GM21381 (cell line): Measurements from ENCODE around the gene TNFRSF19.
"Not testable (repeated sequence)": the region's sequence is repeated elsewhere in the genome, so short reads cannot be mapped to it uniquely, and the experiment has no call there.

Source experiments
- ATAC-seq: cut with Tn5 transposase; IDR thresholded peaks from one replicate; pipeline ENCODE4 v1.9.1; 2021; ENCODE audit warnings: mild to moderate bottlenecking, moderate library complexity; ENCODE audit not compliant: unreplicated experiment

TNFRSF19 gene, protein sequence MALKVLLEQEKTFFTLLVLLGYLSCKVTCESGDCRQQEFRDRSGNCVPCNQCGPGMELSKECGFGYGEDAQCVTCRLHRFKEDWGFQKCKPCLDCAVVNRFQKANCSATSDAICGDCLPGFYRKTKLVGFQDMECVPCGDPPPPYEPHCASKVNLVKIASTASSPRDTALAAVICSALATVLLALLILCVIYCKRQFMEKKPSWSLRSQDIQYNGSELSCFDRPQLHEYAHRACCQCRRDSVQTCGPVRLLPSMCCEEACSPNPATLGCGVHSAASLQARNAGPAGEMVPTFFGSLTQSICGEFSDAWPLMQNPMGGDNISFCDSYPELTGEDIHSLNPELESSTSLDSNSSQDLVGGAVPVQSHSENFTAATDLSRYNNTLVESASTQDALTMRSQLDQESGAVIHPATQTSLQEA

DNA sequence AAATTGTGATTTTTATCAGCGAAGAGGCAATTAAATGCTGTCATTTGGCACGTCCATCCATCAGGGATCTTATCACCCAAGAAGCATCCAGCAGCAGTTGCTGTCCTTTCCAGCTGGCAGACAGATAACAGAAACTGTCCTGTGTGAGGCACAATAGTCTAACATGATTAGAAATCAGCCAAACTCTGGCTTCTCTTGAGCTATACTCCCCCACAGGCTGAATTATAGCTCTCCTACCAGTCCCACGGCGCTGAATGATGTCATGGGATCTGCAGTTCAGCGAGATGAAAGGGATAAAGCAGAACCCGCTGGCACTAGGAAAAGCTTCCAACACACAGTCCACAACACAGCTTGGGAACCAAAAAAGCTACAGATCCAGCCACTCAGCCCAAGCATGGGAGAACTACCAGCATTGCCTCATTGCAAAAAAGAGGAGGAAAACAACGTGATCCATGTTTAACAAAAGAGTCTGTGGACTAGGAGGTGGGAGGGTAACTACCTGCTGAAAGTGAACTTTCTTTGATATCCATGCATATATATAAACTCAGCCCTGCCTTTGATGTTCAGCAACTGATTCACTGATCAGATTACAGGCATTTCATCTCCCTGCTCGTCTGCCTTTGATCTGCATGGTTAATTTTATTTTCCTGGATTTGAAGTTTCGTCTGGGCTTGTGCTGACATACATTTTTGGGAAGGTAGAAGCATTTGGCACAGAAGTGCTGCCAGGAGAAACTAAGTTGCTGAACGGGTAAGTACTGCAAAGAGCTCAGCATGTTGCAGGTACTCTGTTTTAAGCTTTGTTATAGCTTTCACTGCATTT, at the start of gene TNFRSF19:
Gene TNFRSF19 (plus strand): TSS at position 314 of the 822 bp plus-strand sequence. CDS start 19,772 bp downstream, outside the sequence.
- no peak for ATAC-seq

GRCh38 chr13:23529926-23530325, 40.3 kb upstream of the TNFRSF19 start:
- not testable (repeated sequence) for ATAC-seq

DNA sequence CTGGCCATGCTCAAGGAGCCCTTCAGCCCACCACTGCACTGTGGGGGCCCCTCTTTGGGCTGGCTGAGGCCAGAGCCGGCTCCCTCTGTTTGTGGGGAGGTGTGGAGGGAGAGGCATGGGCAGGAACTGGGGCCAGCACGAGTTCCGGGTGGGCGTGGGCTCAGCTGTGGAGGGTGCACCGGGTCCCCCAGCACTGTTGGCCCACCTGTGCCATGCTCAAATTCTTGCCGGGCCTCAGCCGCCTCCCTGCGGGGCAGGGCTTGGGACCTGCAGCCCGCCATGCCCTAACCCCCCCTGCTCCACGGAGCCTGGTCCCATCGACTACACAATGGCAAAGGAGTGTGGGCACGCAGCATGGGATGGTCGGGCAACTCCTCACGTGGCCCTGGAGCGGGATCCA, 38.8 kb upstream of the TNFRSF19 start:
- no peak for ATAC-seq

- no peak for ATAC-seq
Observed at GRCh38 chr13:23534090-23534489, 36.1 kb upstream of the TNFRSF19 start.

DNA sequence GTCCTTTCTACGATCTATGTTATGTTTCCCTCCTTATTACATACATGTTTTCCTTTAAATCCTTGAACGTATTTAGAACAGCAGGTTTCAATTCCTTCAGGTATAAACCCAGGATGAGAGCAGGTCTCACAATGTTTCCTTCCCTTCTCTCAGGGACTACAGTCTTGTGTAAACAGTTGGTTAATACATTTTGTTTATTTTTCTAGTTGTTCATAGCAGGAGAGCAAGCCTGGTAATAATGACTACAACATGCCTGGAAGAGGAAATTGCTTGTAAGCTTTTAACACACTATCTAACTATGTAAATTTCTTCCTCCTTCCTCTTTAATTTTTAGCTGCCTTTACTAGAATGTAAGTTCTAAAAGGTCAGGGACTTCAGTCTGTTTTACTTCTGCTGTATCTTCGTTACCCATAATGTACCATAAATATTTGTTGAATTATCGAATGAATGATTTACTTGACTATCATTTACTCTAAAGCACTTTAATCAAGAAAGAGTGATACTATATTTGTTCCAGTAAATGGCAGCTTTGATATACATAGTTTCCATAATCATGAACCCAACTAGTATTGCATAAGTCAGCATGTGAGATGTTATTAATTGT, 28.9 kb upstream of the TNFRSF19 start:
- no peak for ATAC-seq

GRCh38 chr13:23544668-23545067, 25.5 kb upstream of the TNFRSF19 start:
- no peak for ATAC-seq

DNA sequence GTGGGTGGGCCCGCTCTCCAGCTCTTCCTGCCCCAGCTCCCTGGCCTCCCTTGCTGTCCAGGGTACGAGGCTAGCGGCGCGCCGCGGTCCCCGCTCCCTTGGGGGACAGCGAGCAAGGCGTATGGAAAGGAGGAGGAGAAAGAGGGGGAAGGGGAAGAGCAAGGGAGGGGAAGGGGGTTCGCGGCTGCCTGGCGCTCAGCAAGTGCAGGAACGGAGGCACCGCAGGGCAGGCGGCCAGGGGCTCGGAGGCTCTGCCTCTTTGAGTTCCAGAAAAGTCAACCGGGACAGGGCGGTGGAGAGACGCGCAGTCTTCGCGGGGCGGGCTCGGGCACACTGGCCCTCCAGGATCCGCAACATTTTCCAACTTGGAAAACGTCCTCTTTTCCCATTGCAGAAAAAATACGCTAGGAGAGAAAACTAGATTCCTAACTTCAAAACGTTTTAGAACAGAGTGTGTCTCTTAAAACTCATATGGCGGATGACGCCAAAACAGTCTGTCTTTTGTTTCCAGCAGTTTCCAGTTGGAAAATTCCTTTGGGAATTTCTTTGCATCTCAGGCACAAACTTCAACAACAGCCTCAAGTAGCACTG, 23.1 kb upstream of the TNFRSF19 start:
- no peak for ATAC-seq

DNA sequence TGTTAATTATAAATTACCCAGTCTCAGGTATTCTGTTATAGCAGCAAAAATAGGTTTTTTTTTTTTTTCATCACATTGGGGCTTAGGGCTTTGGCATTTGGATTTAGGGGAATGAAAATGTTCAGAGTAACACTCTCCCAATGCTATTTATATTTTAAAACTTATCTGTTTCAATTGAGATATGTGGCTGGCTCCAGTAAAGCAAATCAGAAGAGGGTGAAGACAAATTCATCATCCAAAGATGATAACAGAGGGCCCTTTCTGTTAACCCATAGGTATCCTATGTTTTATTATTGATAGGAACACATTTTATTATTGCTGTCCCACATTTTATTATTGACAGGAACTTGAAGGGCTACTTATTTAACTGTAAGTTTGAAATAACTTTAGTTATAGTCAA, 20.5 kb upstream of the TNFRSF19 start:
- no peak for ATAC-seq

- no peak for ATAC-seq
Observed at GRCh38 chr13:23550163-23550562, 20.0 kb upstream of the TNFRSF19 start.

GRCh38 chr13:23551213-23552008, 18.8 kb upstream of the TNFRSF19 start:
- no peak for ATAC-seq

- no peak for ATAC-seq
Observed at GRCh38 chr13:23552171-23552570, 18.0 kb upstream of the TNFRSF19 start.

DNA sequence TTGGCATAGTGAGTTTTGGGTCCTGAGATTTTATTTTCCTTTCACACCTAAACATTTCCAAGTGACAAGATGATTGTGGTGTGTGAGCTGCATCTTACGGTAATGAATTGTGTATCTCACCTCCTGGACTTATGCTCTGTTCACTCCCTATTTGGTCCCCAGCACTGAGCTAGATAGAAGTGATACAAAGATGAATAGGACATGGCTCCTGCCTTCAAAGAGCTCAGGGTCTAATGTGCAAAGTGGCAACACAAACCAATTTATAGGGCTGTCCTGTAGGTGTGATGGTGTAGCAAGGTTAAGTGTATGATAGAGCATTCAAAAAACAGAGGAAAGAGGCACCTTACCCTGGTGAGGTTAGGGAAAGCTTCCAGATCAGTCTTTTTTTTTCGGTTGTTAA, 17.6 kb upstream of the TNFRSF19 start:
- ATAC-seq: no peak

GRCh38 chr13:23554000-23554399, 16.2 kb upstream of the TNFRSF19 start:
- ATAC-seq: no peak

DNA sequence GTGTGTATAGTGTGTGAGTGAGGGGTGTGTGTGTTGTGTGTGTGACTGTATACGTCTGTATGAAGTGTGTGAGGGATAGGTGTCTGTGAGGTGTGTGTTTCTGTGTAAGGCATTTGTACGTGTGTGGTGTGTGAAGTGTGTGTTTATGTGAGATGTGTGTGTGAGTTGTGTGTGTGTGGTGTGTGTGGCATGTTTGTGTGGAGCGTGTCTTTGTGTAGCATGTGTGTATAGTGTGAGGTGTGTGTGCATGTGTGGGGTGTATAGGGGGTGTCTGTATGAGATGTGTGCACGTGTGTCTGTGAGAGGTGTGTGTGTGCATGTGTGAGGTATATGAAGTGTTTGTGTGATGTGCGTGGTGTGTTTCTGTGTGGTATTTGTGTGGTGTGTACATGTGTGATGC, 13.2 kb upstream of the TNFRSF19 start:
- no peak for ATAC-seq

- ATAC-seq: no peak
Observed at GRCh38 chr13:23557733-23558132, 12.5 kb upstream of the TNFRSF19 start.

GRCh38 chr13:23558675-23559536, 11.3 kb upstream of the TNFRSF19 start:
- ATAC-seq: no peak

DNA sequence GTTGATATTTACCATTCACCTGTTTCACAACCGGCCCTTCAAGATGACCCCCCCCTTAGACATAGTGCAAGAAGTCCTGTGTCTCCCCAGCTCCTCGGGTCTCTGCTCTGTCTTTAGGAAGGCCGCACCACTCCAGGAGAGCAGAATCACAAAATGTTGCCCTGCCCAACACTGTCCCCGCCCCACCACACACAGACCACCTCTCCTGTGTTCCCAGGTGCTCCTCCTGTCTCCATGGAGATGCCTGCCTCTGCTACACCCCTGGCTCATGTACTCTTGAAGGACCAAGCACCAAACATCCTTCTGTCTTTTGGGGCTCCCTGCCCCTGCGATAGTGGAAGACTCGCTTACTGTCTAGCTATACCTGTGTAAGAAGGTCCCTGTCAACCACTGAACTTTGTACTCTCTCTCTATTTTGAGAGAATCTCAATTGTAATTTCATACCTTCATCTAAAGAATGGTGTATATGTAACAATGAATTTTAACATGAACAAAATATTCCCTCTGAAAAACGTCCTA, 9.6 kb upstream of the TNFRSF19 start:
- ATAC-seq: no peak

- ATAC-seq: no peak
Observed at GRCh38 chr13:23561261-23561660, 9.0 kb upstream of the TNFRSF19 start.
